HG03095 (cell line): ENCODE results near the gene HDAC5.
"Not testable (repeated sequence)": the region's sequence is repeated elsewhere in the genome, so short reads cannot be mapped to it uniquely, and the experiment has no call there.

Experiments used
- ATAC-seq: cut with Tn5 transposase; IDR thresholded peaks from one replicate; pipeline ENCODE4 v1.9.1; 2021; ENCODE audit warnings: moderate library complexity; ENCODE audit not compliant: unreplicated experiment

Gene HDAC5

DNA sequence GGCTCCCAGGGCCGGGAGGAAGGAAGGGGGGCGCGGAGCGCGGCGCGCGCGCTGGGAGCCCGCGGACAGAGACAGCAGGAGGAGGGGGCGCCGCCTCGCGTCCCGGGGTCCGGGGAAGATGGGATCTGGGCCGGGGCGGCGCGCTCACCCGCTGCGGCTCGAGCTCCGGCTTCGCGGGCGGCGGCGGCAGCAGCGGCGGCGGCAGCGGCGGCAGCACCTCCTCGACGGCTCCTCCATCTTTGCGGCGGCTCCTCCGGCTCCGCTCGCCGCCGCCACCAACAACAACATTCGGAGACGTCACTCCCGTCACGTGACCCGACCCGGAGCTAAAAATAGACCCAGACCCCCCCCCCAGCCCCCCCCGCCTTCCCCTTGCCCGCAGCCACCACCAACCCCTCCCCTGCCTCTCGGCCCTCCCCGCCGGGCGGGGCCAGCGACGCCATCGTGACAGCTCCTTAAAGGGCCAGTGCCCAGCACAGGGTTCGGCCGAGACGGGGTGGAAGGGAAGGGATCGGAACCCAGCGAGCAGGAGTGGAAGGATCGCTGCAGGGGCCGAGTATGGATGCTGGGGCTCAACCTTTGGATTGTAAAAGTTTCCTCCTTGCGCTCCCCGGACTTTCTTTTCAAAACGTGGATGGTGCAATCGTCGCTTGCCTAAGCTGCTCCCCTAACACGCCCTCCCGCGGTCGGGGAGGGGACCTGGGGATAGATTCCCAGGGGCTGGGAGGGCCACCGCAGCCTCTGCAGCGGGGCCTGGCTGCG is at the start of gene HDAC5:
Gene HDAC5 (minus strand): TSS at position 286 of the 762 bp plus-strand sequence. CDS start 6,126 bp downstream, outside the sequence.
- ATAC-seq, result peak; percentile 67

DNA sequence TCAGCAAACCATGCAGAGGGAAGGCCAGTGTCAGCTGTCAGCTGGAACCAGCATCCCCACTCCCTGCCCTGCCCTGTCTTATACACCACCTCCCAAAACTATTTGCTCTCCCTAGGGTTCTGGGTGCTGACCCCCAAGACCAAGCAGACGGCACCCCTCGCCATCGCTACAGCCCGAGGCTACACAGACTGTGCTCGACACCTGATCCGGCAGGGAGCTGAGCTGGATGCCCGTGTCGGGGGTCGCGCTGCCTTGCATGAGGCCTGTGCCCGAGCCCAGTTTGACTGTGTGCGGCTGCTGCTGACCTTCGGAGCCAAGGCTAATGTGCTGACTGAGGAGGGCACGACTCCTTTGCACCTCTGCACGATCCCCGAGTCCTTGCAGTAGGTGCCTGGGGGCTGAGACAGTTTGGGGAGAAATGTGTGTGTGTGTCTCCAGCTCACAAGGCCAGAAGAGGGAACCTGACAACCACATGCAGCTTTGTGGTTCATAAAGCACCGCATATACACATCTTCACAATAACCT is 48.6 kb upstream of the HDAC5 start:
- no peak for ATAC-seq

DNA sequence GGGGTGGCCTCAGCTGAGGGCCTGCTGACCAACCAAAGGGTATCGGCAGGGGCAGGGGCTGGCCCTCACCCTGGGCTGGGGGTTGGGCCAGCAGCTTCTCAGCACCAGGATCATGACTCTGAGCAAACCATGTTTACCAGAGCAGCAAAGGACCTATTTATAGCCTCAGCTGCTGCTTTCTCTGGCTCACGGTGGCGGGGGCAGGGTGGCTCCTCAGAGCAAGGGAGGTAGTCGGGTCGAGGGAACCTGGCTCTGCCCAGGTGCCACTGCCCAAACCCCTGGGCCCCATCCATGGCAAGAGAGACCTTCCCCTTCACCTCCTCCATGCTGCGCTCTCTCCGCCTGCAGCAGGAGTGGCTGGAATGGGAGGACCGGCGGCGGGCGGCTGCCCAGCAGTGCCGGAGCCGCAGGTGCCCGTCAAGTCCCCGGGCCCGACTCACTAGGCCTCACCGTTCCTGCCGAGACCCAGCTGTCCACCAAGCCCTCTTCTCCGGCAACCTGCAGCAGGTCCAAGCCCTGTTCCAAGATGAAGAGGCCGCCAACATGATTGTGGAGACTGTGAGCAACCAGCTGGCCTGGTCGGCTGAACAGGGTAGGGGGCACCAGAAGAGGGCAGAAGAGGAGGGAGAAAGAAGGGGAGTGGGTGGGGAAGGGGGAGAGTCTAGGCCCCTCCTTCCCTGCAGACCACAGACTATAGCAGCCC is 47.2 kb upstream of the HDAC5 start, which contains the start of gene ASB16:
Gene ASB16 (plus strand): TSS at position 206 of the 703 bp plus-strand sequence. CDS start 86 bp downstream, at position 292.
- ATAC-seq, result no peak

DNA sequence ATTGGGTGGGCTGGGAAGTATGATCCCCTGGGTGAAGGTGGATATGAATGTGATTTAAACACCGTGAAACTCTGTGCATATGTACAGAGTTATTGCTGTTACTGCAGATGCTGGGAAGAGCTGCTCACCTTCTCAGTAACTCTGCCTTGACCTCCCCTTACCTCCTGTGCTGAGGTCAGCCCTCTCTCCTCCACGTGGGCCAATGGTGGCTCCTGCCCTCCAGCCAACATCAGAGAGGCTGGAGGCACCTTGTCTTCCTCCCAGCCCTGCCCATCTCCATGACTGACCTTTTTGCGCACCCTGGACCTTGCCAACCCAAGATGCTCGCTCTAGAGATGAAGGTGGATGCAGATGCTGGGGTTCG is 46.7 kb upstream of the HDAC5 start:
- ATAC-seq, result no peak

DNA sequence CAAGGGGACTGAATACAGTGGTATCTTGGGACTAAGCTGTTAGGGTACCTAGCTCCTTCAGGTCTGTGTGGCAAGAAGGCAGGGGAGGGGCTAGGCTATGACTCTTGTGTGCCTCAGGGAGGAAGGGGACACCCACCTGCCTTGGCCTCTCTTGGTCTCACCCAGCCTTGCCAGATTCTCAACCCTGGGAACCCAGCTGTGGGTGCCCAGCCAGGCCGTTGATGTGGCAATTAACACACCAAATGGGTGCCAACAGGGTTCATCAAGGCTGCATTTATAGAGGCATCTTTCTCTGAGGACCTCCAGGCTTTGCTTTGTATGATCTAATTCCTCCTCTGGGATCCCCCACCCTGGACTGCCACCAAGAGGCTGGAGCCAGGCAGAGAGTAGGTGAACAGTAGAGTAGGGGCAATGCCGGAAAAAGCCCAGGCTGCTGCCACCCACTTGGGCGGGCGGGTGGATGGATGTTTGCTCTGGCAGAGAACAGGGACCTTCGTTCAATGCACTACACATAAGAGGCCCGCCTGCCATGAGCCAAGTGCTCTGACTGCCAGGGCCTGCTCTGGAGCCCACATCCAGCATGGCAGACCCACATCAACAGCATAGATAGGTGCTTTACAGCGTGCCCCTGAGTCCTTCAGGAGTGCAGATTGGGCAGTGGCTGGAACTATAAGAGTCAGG is 43.9 kb upstream of the HDAC5 start:
- no peak for ATAC-seq

DNA sequence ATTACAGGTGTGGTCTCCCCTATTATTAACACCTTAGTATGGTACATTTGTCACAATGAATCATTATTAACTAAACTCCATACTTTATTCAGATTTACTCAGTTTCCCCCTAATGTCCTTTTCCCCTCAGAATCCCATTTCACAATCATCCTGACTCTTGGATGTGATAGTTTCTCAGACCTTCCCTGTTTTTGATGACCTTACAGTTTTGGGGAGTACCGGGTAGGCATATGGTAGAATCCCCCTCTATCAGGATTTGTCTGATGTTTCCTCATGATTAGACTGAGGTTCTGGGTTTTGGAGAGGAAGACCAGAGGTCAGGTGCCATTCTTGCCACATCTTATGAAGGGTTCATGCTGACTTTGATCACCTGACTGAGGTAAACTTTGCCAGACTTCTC is 41.0 kb upstream of the HDAC5 start:
- no peak for ATAC-seq

DNA sequence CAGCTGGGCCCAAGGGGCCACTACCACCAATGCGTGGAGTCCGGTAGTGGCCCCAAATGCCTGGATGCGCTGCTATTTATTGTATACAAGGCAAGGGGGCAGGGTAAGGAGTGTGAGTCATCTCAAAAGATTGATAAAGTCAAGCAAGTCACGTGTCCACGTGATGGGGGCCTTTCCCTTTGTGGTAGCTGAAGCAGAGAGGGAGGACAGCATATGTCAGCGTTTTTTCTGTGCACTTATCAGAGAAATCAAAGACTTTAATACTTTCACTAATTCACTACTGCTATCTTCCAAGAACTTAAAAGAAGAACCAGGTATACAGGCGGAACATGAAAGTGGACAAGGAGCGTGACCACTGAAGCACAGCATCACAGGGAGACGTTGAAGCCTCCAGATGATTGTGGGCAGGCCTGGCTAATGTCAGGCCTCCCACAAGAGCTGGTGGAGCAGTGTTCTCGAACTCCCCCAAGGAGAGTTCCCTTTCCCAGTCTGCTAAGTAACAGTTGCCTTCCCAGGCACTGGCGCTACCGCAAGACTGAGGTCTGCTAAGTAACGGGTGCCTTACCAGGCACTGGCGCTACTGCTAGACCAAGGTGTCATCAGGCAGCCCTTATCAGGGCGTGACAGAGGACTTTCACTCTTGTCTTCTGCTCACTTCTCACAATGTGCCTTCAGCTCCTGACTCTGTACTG is 36.2 kb upstream of the HDAC5 start:
- no peak for ATAC-seq

DNA sequence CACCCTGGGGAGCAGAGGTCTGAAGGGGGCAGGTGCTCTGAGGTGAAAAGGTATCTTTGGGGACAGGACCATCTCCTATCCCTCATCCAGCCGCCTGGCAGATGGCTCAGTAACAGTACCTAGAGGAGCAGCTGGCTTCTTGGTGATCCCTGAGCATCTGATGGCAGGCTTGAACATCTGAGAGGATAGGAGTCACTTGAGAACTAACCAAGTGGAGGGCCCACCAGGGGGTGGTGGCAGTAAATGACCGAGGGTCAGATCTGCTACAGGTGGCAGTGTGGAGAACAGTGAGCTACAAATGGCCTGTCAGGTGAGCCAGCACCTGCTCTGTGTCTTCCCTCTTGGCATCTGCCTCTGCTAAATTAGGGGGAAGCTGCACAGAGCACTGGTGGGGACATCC is 32.0 kb upstream of the HDAC5 start:
- no peak for ATAC-seq

DNA sequence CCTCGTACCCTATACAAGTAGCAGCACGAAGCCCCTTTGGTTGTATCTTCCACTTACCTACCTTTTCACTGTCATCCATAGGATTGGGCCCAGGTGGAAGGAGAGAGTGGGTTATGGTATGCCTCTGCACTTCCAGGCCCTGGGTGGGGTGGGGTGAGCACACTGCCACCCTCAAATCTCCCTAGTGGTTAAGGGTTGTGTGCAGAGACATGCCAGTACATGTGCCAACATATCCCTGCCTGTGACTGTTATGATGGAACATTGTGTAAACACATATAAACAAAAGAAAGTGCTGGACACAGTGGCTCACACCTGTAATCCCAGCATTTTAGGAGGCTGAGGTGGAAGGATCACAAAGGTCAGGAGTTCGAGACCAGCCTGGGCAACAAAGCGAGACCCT is 29.4 kb upstream of the HDAC5 start:
- no peak for ATAC-seq

DNA sequence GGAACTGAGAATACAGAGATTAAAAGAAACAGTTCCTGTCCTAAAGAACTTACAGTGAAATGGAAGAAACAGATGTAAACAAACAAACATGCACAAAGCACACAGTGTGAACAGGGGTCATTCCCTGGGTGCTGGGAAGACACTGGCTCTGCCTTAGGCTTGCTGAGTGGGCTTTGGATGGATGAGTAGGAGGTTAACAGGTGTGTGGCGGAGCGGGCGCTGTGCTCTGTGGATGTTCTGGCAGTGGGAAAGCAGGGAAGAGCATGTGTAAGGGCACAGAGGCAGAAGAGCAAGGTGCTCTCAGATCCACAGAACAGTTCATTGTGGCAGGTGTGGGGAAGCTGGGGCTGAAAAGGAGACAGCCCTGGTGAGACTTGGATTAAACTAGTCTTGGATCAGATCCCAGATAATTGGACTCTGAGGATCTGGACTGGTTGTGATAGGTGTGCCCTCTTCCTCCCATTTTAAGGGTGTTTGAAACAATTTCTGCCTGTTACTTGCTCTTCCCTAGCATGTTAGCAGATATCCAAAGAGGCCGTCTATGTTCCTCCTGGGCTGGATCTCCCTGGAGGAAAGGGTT is 26.4 kb upstream of the HDAC5 start:
- no peak for ATAC-seq

DNA sequence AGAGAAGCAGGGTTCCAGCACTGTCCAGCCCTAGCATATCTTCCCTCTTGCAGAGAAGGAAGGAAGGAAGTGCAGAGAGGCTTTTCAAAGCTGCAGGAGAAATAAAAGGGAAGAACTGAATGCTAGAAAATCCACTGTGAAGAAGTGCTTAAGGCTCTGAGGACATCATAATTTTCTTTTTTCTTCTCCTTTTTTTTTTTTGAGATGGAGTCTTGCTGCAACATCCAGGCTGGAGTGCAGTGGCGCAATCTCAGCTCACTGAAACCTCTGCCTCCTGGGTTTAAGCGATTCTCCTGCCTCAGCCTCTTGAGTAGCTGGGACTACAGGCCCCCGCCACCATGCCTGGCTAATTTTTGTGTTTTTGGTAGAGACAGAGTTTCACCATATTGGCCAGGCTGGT is 25.6 kb upstream of the HDAC5 start:
- ATAC-seq, result not testable (repeated sequence)

DNA sequence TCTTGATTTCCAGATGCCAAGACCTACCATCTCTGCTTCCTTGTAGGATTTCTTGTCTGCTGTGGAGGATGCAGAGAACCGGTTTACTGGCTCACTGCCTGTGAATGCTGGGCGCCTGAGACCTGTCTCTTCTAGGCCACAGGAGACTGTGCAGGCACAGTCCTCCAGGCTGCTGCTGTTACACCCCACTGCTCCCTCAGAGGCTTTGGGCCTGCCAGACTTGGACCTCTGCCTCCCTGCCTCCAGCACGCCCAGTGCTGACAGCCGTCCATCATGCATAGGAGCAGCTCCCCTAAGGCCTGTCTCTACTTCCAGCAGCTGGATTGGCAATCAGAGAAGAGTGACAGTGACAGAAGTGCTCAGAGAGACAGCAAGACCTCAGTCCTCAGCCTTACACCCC is 24.4 kb upstream of the HDAC5 start:
- no peak for ATAC-seq

DNA sequence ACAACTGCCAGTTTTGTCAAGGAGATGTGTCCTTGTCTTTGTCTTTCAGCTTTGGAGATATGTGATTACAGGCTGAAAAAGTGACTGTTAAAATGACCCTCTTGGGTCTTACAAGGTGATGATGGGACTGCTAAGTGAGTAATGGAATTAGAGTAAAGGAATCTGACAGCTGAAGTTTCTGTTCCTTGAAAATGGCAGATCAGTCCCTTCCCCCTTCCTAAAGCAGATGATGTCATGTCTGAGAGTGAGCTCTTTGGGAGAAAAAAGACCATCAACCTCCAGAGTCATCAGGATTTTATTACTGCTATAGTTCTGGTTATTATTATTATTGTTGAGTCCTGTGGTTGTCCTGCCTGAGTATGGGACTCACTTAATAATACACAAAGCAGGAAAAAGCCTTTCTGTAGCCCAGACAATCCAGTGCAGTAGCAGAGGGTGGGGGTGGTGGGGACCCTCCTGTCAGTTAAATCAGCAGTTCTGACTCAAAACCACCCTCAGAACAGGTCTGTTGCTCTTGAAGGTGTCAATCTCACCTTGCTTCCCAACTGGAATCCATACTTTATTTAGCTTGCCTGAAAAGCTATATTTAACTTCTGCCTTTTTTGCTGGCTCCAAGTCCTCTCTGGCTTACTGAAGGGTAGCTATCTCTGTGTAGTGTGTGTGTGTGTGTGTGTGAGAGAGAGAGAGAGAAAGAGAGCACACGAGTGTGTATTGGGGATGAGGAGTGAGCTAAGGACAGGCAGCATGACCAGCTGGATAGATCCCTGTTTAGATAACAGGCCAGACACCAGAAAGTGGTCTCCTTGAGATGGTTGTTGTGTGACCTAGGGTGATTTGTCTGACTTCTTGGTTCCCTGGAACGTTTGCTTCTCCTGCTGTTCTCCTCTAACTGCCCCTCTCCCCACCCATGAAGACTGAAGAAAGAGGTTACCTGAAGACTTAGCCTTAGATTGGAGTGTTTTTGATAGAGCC is 23.2 kb upstream of the HDAC5 start:
- ATAC-seq, result no peak

DNA sequence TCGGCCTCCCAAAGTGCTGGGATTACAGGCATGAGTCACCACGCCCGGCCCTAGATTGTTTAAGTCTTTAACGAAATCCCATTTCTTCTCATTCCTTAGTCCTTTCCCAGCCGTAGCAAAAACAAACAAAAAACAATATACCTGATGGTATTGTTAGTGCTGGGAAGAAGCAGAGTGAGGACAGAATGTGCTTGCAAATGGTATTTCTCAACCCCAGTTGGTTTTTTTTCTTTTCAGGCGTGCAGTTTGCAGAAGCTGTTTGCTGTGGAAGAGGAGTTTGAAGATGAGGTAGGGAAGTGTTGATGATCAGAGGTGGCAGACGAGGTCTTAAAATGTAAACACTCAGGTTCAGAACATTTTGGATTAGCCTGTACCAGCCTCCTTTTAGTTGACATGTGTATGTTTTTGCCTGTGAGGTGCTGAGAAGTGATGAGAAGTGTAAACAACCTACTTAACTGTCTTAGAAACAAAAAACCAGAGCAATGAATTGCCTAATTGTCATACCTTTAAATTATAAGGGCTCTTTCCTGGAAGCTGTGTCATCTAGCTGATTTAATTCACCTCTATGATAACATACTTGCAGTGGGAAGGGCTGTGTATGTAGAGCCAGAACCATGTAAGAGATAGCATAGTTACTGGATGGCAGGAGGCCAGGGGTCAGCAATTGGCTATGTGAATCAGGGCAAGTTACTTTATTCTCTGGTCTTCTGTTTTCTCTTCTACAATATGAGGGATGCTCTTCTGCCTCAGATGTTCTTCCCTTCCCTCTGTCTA is 21.7 kb upstream of the HDAC5 start:
- ATAC-seq, result no peak

DNA sequence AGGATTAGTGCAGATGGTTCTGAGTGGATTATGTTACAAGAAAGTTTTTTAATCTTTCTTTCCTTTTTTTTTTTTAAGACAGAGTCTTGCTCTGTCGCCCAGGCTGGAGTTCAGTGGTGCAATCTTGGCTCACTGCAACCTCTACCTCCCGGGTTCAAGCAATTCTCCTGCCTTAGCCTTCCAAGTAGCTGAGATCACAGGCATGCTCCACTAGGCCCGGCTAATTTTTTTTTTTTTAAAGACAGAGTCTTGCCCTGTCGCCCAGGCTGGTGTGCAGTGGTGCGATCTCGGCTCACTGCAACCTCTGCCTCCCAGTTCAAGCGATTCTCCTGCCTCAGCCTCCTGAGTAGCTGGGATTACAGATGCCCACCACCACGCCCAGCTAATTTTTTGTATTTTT is 20.5 kb upstream of the HDAC5 start:
- ATAC-seq, result not testable (repeated sequence)

DNA sequence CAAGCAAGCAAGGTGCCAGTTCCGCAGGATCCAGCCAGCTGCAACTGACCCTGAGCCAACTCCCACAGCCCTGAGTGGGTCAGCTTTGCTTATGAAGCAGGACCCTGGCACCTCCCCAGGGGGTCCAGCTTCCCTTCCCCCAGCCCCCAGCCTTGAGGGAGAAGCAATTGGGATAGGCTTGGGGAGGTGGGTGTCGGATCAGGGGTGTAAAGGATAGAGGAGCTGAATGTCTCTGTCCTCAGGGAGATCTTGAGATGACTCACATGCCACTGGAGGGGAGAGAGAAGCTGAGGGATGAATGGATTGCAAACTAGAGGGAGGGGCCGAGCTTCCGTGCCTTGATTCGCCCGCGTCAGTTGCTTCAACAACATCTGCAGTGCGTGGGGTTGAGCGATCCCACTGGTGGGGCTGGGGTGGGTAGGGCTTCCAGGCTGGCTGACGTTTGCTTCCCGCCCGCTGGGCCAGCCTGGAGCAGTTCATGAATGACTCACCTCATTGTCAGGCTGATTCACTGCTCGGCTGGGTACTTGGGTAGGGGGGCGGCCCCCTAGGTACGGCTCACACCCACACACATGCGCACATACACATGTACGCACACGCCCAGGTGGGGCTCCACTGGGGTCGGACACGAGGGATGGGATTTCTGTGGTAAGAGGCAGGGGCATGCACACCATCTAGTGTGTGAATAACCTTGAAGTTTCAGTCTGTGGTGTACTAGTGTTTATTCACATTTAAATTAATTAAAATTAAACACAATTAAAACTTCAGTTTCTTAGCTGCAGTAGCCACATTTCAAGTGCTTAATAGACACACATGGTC is 14.7 kb upstream of the HDAC5 start:
- no peak for ATAC-seq

DNA sequence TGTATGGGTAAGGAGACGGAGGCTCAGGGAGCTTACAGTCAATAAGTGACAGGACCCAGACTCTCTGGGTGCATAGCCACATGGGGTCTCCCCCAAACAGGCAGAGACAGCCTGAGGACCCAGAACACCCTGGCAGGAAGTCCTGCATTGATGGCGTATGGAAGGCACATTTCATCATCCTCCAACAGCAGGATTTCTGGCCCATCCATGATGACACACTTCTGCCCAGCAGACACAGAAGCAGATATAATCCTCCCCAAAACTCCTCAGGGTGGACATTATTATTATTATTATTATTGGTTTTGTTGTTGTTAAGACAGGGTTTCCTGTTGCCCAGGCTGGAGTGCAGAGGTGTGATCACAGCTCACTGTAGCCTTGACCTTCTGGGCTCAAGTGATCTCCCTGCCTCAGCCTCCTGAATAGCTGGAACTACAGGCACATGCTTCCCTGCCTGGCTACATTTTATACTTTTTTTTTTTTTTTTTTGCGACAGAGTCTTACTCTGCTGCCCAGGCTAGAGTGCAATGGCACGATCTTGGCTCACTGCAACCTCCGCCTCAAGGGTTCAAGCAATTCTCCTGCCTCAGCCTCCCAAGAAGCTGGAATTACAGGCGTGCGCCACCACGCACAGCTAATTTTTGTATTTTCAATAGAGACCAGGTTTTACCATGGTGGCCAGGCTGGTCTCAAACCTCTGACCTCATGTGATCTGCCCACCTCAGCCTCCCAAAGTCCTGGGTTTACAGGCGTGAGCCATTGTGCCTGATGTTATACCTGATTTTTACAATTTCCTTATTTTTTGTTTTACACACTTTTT is 11.5 kb upstream of the HDAC5 start:
- ATAC-seq, result no peak
